GM12873 (cell line): Measurements from ENCODE around the gene PRDM16.

Experiments
- CTCF ChIP-seq: IDR thresholded peaks from 2 replicates; pipeline ENCODE4 v1.5.1; 2012; ENCODE audit warnings: low read depth, mild to moderate bottlenecking, moderate library complexity, low read length, control low read depth; ENCODE audit not compliant: insufficient read depth; ENCODE audit errors: missing control alignments

Gene PRDM16

DNA sequence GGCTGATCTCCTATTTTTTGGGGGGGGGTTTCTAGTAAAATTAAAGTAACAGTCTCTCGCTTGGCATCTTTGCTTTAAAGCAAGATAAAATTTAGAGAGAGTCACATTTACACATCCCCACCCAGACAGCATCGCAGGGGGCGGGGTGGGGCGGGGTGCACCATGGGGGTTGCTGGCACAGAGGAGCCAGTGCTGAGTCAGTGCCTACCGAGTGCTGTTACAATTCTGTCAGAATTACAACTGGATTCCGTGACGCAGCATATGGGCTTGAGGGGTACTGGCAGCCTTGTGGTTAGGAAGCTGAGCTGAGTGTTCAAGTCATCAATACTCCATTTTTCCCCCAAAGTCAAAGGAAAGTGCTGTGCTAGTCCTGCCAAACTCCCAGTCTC is 175.9 kb downstream of the PRDM16 start:
- no peak for TF ChIP-seq CTCF

DNA sequence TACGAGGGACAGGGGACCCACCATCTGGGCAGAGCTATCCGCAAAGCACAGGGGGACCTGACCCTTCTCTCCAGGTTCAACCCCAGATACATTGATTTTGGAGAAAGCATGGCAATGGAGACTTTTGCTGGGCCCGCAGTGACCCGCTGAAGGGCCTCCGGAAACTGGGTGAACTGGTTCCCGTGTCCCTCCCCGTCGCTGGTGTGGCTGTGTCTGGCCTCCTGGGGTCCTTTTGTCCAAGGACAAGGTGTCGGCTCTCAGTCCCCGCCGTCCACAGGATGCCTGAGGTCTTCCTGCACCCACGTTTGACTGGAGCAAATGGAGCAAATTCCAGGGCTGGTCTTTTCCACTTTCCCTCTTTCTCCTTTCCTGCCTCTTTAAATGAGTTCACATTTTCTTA is 176.3 kb downstream of the PRDM16 start:
- no peak for TF ChIP-seq CTCF

- TF ChIP-seq CTCF: no peak
Observed at GRCh38 chr1:3245768-3246167, 176.8 kb downstream of the PRDM16 start.

DNA sequence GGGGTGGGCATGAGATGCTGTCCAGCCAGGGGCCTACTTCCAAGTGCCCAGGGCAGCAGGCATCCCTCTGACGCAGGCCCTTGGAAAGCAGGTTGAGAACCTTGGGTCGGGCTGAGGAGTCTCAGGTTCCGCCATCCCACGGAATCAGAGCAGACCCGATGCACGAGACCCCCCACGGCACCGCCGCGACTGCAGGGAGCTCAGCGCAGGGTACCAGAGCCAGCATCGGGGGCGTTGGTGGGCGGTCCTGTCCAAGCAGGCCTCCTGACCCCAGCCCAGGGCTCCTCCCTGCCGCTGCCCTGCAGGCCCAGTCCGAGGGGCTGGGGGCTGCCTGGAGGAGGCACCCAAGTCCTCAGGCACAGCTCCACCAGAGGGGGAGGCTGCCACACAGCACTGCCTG is 177.2 kb downstream of the PRDM16 start:
- no peak for TF ChIP-seq CTCF

DNA sequence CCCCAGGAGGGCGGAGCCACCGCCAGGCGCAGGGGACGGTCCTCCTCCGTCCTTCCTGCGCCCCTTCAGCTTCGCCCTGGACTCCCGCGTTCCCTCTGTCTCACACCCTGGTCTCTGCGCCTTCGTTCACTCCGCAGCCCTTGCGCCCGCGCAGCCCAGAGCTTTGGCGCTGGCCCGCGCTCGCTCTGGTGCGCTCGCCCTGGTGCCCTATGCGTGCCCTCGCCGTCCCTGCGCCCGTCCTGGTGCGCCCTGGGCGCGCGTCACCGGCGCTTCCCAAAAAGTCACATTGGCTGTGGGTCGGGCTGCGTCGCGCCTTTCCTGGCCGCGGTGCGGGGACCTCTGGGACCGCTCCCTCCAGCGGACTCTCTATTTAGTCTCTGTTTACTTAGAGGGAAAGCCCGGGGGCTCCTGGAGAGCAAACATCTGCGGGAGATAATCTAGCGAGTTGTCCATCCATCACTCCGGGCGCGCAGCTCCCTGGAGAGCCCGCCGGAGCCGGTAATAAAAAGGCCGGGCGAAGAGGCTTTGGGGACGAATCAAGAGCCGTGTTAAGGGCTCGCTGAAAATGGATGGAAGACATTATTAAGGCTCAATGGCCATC is 178.6 kb downstream of the PRDM16 start:
- TF ChIP-seq CTCF: no peak

- no peak for TF ChIP-seq CTCF
Observed at GRCh38 chr1:3248155-3249141, 179.4 kb downstream of the PRDM16 start.

DNA sequence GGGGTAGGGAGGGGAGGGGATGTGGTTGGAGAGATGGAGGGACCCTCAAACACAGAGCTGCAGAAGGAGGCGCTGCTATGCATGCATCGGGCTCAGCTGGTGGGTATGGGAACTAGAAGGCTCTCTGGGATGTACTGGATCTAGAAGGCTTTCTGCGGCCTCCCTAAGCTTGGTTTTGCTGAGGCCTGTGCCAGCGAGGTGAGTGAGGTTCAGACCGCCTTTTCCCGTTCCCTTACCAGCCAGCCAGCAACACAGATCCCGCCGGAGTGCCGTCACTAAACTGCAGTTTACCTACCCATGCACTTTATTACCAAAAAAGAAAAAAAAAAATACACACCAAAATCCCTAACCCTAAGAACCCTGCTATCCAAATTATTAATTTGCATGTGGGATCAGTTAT is 180.2 kb downstream of the PRDM16 start:
- no peak for TF ChIP-seq CTCF
